Endothelial cell of umbilical vein (primary cell): Measurements from ENCODE around the gene SORT1. TPM values are rescaled to one million over a fixed set of nuclear protein-coding genes. Genes with fewer than 3 reads are reported as not detected.

ENCODE experiments used
- BruUV-seq: library from RNA; stranded (reverse); fragments of 400-500 nt; replicated peaks from 2 replicates; lab custom pipeline; 2021; lab: Mats Ljungman, UMichigan
- CTCF ChIA-PET: fragments of 300-600, 350-600 bp; sonication (Branson Sonifier 250); formaldehyde crosslinking; loops from one replicate; lab custom pipeline; 2021; ENCODE audit warnings: antibody characterized with exemption, inconsistent platforms; lab: Charles Lee
- POLR2A ChIA-PET: fragments of 300-600, 350-600 bp; sonication (Branson Sonifier 250); formaldehyde crosslinking; loops from one replicate; lab custom pipeline; 2021; ENCODE audit warnings: antibody characterized with exemption, inconsistent platforms; lab: Charles Lee
- DNase-seq: peaks from one replicate; pipeline ENCODE4 v3.0.0-alpha.2; 2011; ENCODE audit warnings: low read depth, low spot score
- FAIRE-seq: peaks from 2 replicates; lab custom pipeline; 2011; peaks lifted over from hg19 to GRCh38; lab: Jason Lieb, UNC
- H2AFZ ChIP-seq: 2 replicates; pipeline ENCODE4 v1.6.0; 2012; ENCODE audit warnings: low read depth, low read length, control low read depth, inconsistent platforms
- H3K27ac ChIP-seq: 2 replicates; pipeline ENCODE4 v1.5.1; 2011; ENCODE audit warnings: low read depth, mild to moderate bottlenecking, control low read depth, low read length, moderate library complexity; ENCODE audit not compliant: insufficient read depth
- H3K27me3 ChIP-seq, 2 experiments: 2 replicates each; pipeline versions ENCODE4 v1.6.0 to v1.6.1; 2011; ENCODE audit warnings: low read length in 2 of 2, mixed read lengths in 1 of 2; ENCODE audit not compliant: control insufficient read depth in 2 of 2, insufficient read depth in 2 of 2
- H3K36me3 ChIP-seq, 2 experiments: 2 replicates in 1 of 2; 3 replicates in 1 of 2; pipeline ENCODE4 v1.5.1; 2011; ENCODE audit warnings: low read length in 2 of 2, mild to moderate bottlenecking in 1 of 2, moderate library complexity in 1 of 2; ENCODE audit not compliant: control insufficient read depth in 2 of 2, insufficient read depth in 2 of 2; ENCODE audit errors: extremely low read depth in 1 of 2
- H3K4me1 ChIP-seq: 3 replicates; pipeline ENCODE4 v1.5.1; 2011; ENCODE audit warnings: mild to moderate bottlenecking, low read length; ENCODE audit not compliant: control insufficient read depth, insufficient read depth; ENCODE audit errors: extremely low read depth
- H3K4me2 ChIP-seq: 2 replicates; pipeline ENCODE4 v1.6.1; 2011; ENCODE audit warnings: low read length, control low read depth, mixed read lengths; ENCODE audit not compliant: insufficient read depth
- H3K4me3 ChIP-seq, 3 experiments: fragments of 200-600 bp in 1 of 3; sonication (generic), shearing (Covaris generic) in 1 of 3; replicated peaks in 1 of 3; 2 replicates each; pipeline ENCODE4 v1.5.1; 2011 to 2016; ENCODE audit warnings: control low read depth in 3 of 3, low read length in 3 of 3, mild to moderate bottlenecking in 2 of 3, inconsistent platforms in 1 of 3, low read depth in 1 of 3, moderate library complexity in 1 of 3; ENCODE audit not compliant: insufficient read depth in 1 of 3
- H3K79me2 ChIP-seq: 2 replicates; pipeline ENCODE4 v1.6.0; 2012; ENCODE audit warnings: low read length, inconsistent platforms; ENCODE audit not compliant: control insufficient read depth, insufficient read depth
- H3K9ac ChIP-seq: replicated peaks from 2 replicates; pipeline ENCODE3; 2011; ENCODE audit warnings: low read length, control low read depth; ENCODE audit not compliant: insufficient read depth; ENCODE audit errors: extremely low read depth
- H3K9me1 ChIP-seq: replicated peaks from 3 replicates; pipeline ENCODE4 v1.6.0; 2011; ENCODE audit warnings: mild to moderate bottlenecking, low read length; ENCODE audit not compliant: control insufficient read depth, insufficient read depth; ENCODE audit errors: extremely low read depth
- H3K9me3 ChIP-seq: replicated peaks from 2 replicates; pipeline ENCODE4 v1.5.1; 2012; ENCODE audit warnings: low read length, inconsistent platforms; ENCODE audit not compliant: control insufficient read depth, insufficient read depth
- H4K20me1 ChIP-seq: replicated peaks from 2 replicates; pipeline ENCODE3; 2011; ENCODE audit warnings: mild to moderate bottlenecking, low read length; ENCODE audit not compliant: control insufficient read depth, insufficient read depth; ENCODE audit errors: extremely low read depth
- EZH2 ChIP-seq: IDR thresholded peaks from 2 replicates; pipeline ENCODE4 v1.6.1; 2012; ENCODE audit warnings: borderline replicate concordance, low read depth, mild to moderate bottlenecking, moderate library complexity, low read length, inconsistent platforms; ENCODE audit not compliant: severe bottlenecking
- FOS ChIP-seq: IDR thresholded peaks from 2 replicates; pipeline ENCODE4 v1.6.1; 2011; ENCODE audit warnings: mild to moderate bottlenecking, low read length, moderate library complexity, borderline replicate concordance; ENCODE audit not compliant: insufficient read depth
- GATA2 ChIP-seq: IDR thresholded peaks from 2 replicates; pipeline ENCODE4 v1.7.0; 2011; ENCODE audit warnings: low read depth, mild to moderate bottlenecking, moderate library complexity, mixed read lengths, low read length; ENCODE audit not compliant: insufficient read length, insufficient read depth
- JUN ChIP-seq: IDR thresholded peaks from 2 replicates; pipeline ENCODE4 v1.6.1; 2011; ENCODE audit warnings: borderline replicate concordance, low read depth; ENCODE audit not compliant: insufficient read length, insufficient read depth
- MYC ChIP-seq: IDR thresholded peaks from one replicate; pipeline ENCODE4 v1.6.1; 2011; ENCODE audit warnings: mild to moderate bottlenecking, low read depth, low read length
- POLR2A ChIP-seq: IDR thresholded peaks from 2 replicates; pipeline ENCODE4 v1.6.1; 2012; ENCODE audit warnings: low read depth, mild to moderate bottlenecking, control low read depth, low read length
- POLR2AphosphoS5 ChIP-seq: IDR thresholded peaks from 2 replicates; pipeline ENCODE4 v1.6.1; 2012; ENCODE audit warnings: low read depth, mild to moderate bottlenecking, control low read depth, low read length, moderate library complexity; ENCODE audit not compliant: insufficient read depth
- dilution Hi-C: fragments of 300-500 bp; cut with MboI; formaldehyde crosslinking; loops from one replicate; pipeline ENCODE4 v1.15.0; 2019; ENCODE audit warnings: low sequenced_read_pairs; ENCODE audit not compliant: extremely low pct_ligation_motif_present
- intact Hi-C: fragments of 100-400 bp; cut with micrococcal nuclease; formaldehyde crosslinking; loops from one replicate; pipeline ENCODE4 v1.10.0; 2022
- polyA plus RNA-seq, 4 experiments: library from polyadenylated mRNA; depleted of rRNA in 3 of 4; stranded (reverse) in 3 of 4; unstranded in 1 of 4; fragments of >200 nt; gene quantifications; 2 replicates each; pipeline versions ENCODE4 v1.2.1 to v1.2.3, GENCODE V29; 2011 to 2012; ENCODE audit warnings: missing spikeins in 1 of 4
- total RNA-seq: library from RNA; stranded (reverse); gene quantifications from 2 replicates; pipeline ENCODE4 v1.2.3, GENCODE V29; 2021
- TF ChIP-seq, protein P1 (sequence below), 2 donors: IDR thresholded peaks; 1 replicate in 1 of 2; 2 replicates in 1 of 2; pipeline ENCODE4 v1.5.1; 2011; ENCODE audit warnings: low read length in 2 of 2, mild to moderate bottlenecking in 2 of 2, moderate library complexity in 2 of 2, control low read depth in 1 of 2, inconsistent platforms in 1 of 2, low read depth in 1 of 2; ENCODE audit not compliant: insufficient read depth in 1 of 2; ENCODE audit errors: extremely low read depth in 1 of 2
- TF ChIP-seq, protein P2 (sequence below): IDR thresholded peaks from 2 replicates; pipeline ENCODE4 v1.6.1; 2011; ENCODE audit not compliant: insufficient read depth, insufficient read length

Gene SORT1
- total and polyA plus RNA-seq, 2 donors (not counting 3 experiments of a cell fraction or from before 2014, with no cell fraction given), result 6.8 to 17.8 TPM

DNA sequence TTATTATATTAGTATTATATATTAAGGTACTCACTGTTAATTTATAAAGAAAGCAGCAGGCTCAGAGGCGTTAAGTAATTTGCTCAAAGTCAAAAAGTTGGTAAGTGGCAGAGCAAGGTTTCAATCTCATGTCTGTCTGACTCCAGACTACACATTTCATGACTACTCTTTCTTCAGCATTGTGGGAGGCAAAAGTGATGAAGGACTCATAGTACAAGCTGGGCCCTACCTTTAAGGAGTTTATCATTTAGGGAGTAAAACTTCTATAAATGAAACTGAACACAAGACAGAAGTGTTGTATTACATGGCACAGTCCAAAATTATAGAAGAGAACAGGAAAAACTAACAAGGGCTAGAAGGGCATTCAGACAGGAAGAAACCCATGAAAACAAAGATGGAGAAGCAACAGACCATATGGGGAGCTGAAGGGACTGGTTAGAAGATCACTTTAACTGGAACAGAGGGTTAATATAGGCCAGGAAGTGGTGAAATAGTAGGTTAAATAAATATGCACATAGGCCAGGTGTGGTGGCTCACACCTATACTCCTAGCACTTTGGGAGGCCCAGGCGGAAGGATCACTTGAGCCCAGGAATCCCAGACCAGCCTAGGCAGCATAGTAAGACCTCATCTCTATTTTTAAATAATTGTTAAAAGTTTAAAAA is 11.5 kb downstream of the SORT1 start:
- intact Hi-C loops (no loop called here), dilution Hi-C loops (no loop called here)
- no peak overlapping the region for H3K9ac ChIP-seq
- FAIRE-seq (no peak), DNase-seq (no peak)
- TF ChIP-seq MYC, result no peak
- no peak for TF ChIP-seq GATA2
- TF ChIP-seq, protein P1, sequence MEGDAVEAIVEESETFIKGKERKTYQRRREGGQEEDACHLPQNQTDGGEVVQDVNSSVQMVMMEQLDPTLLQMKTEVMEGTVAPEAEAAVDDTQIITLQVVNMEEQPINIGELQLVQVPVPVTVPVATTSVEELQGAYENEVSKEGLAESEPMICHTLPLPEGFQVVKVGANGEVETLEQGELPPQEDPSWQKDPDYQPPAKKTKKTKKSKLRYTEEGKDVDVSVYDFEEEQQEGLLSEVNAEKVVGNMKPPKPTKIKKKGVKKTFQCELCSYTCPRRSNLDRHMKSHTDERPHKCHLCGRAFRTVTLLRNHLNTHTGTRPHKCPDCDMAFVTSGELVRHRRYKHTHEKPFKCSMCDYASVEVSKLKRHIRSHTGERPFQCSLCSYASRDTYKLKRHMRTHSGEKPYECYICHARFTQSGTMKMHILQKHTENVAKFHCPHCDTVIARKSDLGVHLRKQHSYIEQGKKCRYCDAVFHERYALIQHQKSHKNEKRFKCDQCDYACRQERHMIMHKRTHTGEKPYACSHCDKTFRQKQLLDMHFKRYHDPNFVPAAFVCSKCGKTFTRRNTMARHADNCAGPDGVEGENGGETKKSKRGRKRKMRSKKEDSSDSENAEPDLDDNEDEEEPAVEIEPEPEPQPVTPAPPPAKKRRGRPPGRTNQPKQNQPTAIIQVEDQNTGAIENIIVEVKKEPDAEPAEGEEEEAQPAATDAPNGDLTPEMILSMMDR (IDR thresholded peaks at IDR 0.05; ENCODE audit: extremely low read depth in 1 of 2, insufficient read depth in 1 of 2, low read depth in 1 of 2, low read length in 2 of 2), result no peak
- CTCF ChIA-PET, result interaction anchor here (0.6 to 1.2 kb wide), 2 partner anchors 12 to 13 kb away, joined by 3 to 4 read pairs; partner anchors contain the start of gene SORT1
- H4K20me1 ChIP-seq, result no peaks in the 10 kb centered on the region
- peaks cover 3% of the 10 kb centered on the region for H3K4me1 ChIP-seq
- no peak overlapping the region for H3K4me2 ChIP-seq
- H3K4me3 ChIP-seq, result no peak overlapping the region
- no peaks in the 10 kb centered on the region for H3K79me2 ChIP-seq
- H3K9me1 ChIP-seq, result no peaks in the 10 kb centered on the region
- H3K9me3 ChIP-seq, result no peaks in the 10 kb centered on the region
- no peaks in the 10 kb centered on the region for H3K36me3 ChIP-seq
- H2AFZ ChIP-seq, result no peak overlapping the region
- POLR2A ChIA-PET, result no interaction called here
- BruUV-seq, result no TSS peak
- no peak overlapping the region for H3K27ac ChIP-seq
- H3K27me3 ChIP-seq, result peaks cover 9 to 16% of the 10 kb centered on the region in 2 experiments

DNA sequence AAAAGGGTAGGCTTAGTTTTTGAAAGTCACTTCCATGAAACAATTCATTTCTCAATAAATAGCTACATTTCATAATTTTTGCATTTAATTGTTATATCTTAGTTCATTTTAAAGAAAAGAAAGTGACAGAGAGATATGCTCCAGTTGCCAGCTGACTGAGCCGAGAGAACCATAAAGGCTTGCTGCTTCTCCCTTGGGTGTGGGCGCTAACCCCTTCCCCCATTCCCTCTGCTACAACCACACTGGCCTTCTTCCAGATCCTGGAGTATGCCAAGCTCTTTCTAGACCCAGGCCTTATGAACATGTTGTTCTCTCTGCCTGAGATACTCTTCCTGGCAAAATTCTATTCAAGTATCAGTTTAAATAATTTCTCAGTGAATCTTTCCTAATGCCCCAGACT is 12.3 kb downstream of the SORT1 start:
- intact Hi-C loops, result no loop called here
- BruUV-seq, result no TSS peak
- FAIRE-seq (no peak), DNase-seq (no peak)
- ChIA-PET CTCF (interaction anchor here (0.6 kb wide), 1 partner anchor 12 kb away, joined by 3 read pairs; the partner anchor contains the start of gene SORT1), POLR2A (no interaction called here)
- Histone ChIP-seq H3K36me3 (no peaks in the 10 kb centered on the region), H3K9ac (no peak overlapping the region), H3K9me1 (no peaks in the 10 kb centered on the region), H3K9me3 (no peaks in the 10 kb centered on the region), H3K79me2 (no peaks in the 10 kb centered on the region), H3K4me1 (no peaks in the 10 kb centered on the region), H2AFZ (no peak overlapping the region), H3K4me3 (no peak overlapping the region), H4K20me1 (no peaks in the 10 kb centered on the region), H3K27ac (no peak overlapping the region), H3K27me3 (peaks cover 9 to 11% of the 10 kb centered on the region in 2 experiments), H3K4me2 (no peak overlapping the region)
- TF ChIP-seq, protein P2, sequence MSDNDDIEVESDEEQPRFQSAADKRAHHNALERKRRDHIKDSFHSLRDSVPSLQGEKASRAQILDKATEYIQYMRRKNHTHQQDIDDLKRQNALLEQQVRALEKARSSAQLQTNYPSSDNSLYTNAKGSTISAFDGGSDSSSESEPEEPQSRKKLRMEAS, result no peak
- TF ChIP-seq JUN (no peak), POLR2A (no peak), GATA2 (no peak), MYC (no peak), POLR2AphosphoS5 (no peak), EZH2 (no peak), FOS (no peak)
- TF ChIP-seq, protein P1 (IDR thresholded peaks at IDR 0.05; ENCODE audit: extremely low read depth in 1 of 2, insufficient read depth in 1 of 2, low read depth in 1 of 2, low read length in 2 of 2), result no peak
- dilution Hi-C loops, result no loop called here
